ENCODE data around the gene INKA2.

INKA2 gene

DNA sequence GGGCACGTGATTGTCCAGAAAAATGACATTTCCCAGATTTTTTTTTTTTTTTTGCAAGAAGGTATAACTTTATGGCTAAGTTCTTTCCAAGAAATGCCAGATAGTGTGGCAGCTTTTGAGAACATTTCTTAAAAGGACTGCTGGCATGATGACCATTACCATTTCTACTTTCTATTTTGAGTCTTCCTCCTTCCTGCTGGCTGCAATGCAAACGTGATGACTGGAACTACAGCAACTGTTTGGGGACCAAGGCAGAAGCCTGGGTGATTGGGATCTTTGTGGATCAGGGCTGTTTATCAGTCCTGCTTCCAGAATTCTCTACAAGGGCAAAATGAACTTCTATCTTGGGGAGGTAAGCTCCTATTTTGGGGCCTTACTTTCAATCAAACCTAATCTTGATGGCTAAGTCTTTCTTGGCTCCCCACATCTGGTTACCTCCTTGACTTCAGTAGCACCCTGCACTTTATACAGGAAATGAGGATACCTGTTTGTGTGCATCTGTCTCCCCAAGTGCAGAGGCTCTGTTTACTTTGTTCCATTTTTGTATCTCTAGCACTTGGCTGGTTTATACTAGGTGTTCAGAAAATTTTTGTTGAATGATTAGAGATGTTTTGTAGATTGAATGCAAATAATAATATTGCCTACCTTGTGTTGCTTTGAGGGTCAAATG lies 12.8 kb upstream of the INKA2 start:
- TF ChIP-seq, protein P1, sequence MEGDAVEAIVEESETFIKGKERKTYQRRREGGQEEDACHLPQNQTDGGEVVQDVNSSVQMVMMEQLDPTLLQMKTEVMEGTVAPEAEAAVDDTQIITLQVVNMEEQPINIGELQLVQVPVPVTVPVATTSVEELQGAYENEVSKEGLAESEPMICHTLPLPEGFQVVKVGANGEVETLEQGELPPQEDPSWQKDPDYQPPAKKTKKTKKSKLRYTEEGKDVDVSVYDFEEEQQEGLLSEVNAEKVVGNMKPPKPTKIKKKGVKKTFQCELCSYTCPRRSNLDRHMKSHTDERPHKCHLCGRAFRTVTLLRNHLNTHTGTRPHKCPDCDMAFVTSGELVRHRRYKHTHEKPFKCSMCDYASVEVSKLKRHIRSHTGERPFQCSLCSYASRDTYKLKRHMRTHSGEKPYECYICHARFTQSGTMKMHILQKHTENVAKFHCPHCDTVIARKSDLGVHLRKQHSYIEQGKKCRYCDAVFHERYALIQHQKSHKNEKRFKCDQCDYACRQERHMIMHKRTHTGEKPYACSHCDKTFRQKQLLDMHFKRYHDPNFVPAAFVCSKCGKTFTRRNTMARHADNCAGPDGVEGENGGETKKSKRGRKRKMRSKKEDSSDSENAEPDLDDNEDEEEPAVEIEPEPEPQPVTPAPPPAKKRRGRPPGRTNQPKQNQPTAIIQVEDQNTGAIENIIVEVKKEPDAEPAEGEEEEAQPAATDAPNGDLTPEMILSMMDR (IDR thresholded peaks at IDR 0.05; ENCODE audit: low read length, missing control alignments), result no peak
- no peak overlapping the region for H3K4me3 ChIP-seq (replicated peaks; ENCODE audit: low read depth, low read length)
- no peak for DNase-seq (ENCODE audit: low read depth)

GRCh38 chr1:111750856-111751255 lies 11.7 kb upstream of the INKA2 start:
- TF ChIP-seq, protein P1 (IDR thresholded peaks at IDR 0.05; ENCODE audit: low read length, missing control alignments), result no peak
- no peak overlapping the region for H3K4me3 ChIP-seq (replicated peaks; ENCODE audit: low read depth, low read length)
- DNase-seq (ENCODE audit: low read depth), result no peak

DNA sequence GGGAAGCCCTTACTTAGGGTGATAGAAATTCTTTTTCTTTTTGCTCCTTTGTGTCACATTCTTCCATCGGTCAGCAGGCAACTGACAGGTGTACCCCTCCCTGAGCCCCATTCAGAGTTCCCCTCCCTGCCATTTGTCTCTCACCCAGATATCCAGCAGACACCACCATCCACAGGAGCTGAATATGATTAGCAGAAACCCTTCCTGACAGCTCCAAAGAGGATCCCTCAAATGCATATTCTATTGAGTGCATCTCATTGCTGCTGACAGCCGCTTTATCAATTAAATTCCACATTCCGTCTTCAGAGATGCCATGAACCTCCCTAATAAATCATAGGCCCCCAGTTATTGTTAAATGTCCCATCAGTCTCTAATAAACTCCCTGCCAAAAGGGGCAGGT lies 10.4 kb upstream of the INKA2 start:
- no peak overlapping the region for H3K4me3 ChIP-seq (replicated peaks; ENCODE audit: low read depth, low read length)
- TF ChIP-seq, protein P1 (IDR thresholded peaks at IDR 0.05; ENCODE audit: low read length, missing control alignments), result no peak
- DNase-seq (ENCODE audit: low read depth), result no peak

GRCh38 chr1:111747947-111748346 lies 8.8 kb upstream of the INKA2 start:
- H3K4me3 ChIP-seq (replicated peaks; ENCODE audit: low read depth, low read length), result no peak overlapping the region
- no peak for DNase-seq (ENCODE audit: low read depth)
- TF ChIP-seq, protein P1 (IDR thresholded peaks at IDR 0.05; ENCODE audit: low read length, missing control alignments), result no peak

DNA sequence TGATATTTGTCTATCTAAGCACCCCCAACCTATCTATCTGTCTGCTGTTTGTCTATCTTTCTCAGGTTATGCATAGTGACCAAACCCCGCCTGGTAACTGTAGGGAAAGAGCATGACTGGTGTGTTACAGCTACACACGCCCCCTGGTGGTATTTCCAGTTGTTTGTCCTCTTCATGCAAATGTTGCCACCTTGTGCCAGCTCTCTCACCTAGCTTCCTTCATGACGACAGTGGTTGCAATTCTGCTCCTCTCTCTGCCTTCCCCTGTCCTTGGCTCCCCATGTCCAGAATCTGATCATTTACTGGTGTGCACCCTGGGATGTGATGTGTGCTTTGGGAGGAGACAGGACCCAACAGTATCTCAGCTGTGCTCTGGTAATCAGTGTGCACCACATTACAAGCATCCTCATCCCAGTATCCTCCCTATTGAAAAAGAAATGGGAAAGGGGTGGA lies 8.1 kb upstream of the INKA2 start:
- H3K4me3 ChIP-seq (replicated peaks; ENCODE audit: low read depth, low read length), result no peak overlapping the region
- TF ChIP-seq, protein P1 (IDR thresholded peaks at IDR 0.05; ENCODE audit: low read length, missing control alignments), result peak; percentile 77
- DNase-seq (ENCODE audit: low read depth), result peak; percentile 89

- no peak overlapping the region for H3K4me3 ChIP-seq (replicated peaks; ENCODE audit: low read depth, low read length)
- TF ChIP-seq, protein P1 (IDR thresholded peaks at IDR 0.05; ENCODE audit: low read length, missing control alignments), result no peak
- DNase-seq (ENCODE audit: low read depth), result no peak
Measured at GRCh38 chr1:111746614-111746999, 7.4 kb upstream of the INKA2 start.

Data from fibroblast of pulmonary artery (primary cell).